GM19240 (cell line): Measurements from ENCODE around the gene UTP20.

ENCODE experiments used
- DNase-seq: peaks from one replicate; pipeline ENCODE4 v3.0.0; 2011; ENCODE audit warnings: low spot score; ENCODE audit not compliant: insufficient read length

UTP20 gene

DNA sequence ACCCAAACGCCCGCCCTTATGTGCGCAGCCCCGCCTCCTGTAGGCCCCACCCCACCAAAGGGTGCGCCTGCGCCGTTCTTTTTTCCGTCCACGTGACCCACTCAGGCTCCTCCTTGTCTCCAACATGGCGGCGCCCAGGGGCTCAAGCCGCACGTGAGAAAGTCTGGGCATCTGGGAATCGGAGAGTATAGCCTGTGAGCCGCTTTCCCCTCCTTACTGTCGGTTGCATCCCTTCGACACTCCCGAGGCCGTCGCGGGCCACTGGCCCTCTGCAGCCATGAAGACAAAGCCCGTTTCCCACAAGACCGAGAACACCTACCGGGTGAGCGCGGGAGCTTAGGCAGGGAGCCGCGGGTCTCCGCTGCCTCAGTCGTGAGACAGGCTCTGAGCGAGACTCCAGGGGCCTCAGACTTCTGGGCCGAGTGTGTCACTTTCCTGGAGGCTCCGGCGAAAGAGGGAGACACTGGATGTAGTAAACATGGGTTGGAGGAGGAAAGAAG lies at the start of gene UTP20:
UTP20 (plus strand) TSS at position 100 of the 500 bp plus-strand sequence; CDS start at position 278, 178 bp downstream.
- DNase-seq, result peak; percentile 50

DNA sequence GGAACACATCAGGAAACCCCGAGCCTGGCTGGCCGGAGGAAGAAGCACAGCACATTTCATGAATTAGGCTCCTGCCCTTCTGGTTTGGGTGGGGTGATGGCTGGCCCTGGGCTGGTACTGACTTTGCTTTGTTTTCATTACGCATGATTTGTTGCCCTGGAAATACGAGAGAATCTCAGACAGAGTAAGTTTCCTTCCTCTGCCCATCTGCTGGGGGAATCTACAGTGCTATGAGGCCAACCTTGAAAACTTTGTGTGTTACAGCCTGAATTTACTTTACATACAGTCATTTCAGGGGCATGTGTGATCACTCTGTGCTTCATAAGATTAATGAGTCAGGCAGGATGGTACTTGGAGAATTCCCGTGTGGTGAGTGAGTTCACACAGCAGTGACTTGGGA lies 49.4 kb upstream of the UTP20 start:
- DNase-seq, result no peak

DNA sequence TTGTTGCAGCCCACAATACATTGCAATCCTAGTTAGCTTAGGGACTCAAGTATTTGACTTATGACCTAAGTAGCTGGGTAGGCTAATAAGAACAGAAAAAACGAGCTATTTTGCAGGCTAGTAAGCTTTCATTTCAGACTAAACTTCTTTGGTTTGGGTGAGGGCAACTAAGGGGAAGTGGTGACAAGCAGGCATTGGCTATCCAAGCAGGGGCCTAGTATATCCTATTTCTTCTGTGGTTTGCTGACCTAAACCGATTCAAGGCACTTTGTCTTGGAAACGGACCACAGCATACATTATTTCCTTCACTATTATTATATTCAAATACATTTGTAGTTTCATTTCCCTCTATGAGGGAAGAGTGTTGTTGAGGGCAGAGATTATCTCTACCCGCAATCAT lies 48.3 kb upstream of the UTP20 start:
- no peak for DNase-seq

DNA sequence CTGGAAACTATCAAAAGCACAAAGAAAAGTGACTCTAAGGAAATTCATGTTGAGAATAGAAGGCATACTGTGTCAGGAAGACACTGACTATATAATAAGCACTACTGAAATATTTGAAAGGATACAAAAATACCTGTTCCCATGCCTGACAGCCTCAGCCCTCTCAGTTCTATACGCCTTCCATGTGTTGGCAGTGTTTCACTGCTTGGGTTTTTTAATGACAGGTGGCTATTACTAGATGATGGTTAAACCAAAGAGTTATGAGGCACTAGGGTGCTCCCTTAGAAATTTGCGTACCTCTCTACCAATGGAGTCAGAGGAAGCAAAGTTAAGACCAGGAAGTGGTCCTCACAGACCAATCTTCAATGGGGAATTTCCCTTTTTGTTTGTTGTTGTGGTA lies 44.2 kb upstream of the UTP20 start:
- DNase-seq, result no peak

DNA sequence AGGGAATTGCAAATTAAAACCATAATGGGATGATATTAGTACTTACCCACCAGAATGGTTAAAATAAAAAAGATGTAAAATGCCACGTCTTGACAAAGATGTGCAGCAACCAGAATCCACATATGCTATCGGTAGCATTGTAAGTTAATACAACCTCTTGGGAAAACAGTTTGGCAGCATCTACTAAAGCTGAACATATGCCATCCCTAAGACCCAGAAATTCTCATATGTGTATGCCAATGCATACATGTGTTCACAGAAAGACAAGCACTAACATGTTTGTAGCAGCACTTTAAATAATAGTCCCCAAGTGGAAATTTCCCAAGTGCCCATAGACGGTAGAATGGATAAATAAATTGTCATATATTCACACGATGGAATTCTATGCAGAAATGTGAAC lies 41.6 kb upstream of the UTP20 start:
- no peak for DNase-seq

DNA sequence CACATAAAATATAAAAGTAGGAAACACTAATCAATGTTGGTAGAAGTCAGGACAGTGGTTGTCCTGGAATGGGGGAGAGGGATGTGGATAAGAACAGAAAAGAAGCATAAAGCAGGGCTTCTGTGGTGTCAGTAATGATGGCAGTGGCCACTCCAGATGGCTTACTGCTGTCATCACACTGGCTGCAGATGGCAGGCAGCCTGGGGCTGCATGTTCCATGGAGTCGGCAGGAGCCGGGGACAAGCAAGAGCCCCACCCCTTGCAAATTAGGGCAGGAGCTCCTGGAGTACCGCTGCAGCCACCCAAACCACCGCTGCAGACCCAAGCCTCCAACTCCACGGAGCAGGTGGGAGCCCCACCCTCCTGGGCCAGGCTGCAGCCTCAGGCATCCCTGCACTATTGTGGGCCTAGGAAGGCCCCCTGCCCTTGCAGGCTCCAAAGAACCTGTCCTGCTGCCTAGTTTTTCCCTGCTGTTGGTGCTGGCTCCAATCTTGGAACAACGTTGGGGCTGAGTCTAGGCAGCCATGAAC lies 41.0 kb upstream of the UTP20 start:
- no peak for DNase-seq

DNA sequence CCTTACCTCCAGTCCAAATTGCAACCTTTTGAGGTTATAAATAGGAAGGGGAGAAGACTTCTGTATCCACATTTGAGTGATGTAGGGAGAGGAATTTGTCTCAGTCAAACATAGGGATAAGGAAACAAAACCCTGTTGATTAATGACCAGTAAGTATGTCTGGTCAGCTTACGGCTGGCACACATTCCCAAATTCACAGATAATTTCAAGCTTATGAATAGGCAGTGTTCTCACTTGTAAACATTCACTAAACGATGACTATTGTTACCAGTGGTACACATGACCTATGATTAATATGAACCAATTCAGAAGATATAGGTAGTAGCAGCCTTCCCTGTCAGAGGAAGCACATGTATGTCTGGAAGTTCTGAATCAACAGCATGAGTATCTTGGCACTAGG lies 36.8 kb upstream of the UTP20 start:
- no peak for DNase-seq

DNA sequence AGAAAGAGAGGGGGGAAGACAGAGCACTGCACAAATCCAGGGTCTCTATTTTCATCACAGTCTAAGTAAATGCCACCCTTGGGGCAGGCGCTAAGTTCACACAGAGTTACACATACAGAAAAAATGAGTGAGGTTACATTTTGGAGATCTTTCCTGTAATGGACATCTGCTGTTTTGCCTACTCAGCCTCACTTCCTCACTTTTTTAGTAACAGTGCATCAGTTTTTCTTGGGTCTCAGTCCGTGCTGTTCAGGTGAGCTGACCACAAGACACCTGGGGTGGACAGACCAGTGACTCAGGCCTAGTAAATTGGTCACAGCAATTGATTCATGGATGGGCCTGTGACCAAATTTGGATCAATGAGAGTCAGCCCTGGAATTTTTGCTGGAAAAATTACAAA lies 36.3 kb upstream of the UTP20 start:
- DNase-seq, result no peak

DNA sequence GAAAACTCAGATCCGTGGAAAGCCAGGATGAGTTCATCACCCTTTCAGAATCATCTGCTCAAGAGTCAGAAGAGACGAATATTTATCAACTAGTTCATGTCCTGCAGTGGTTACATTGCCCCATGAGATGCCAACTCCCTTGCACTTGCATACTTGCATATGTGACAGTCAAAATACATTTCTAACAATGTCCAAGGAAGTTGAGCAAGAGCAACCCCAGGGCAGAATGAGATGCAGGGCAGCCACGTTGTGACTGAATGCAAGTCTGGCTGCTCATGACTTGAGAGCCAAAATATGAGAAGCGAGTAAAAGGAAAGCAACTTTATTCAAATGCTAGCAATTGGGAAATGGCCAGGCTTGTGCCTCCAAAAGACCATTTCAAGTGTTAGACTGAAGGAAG lies 23.6 kb upstream of the UTP20 start:
- no peak for DNase-seq

DNA sequence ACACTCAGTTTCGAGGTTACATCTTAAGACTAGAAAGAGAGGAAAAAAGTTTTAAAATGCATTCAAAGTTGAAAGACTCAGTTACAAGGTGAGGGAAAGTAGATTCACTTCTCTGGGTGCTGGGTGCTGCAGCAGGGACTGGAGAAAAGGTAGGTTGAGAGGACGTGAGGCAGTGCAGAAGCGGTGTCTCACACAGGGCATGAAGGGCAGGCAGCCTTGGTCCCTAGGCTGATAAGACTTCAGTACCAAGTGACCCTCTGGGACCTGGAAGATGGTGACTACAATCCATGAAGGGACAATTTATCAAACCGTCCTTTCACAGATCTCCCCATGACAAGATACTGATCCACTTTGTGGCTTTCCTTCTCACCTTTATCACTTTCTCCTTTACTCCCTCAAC lies 22.5 kb upstream of the UTP20 start:
- DNase-seq, result no peak

DNA sequence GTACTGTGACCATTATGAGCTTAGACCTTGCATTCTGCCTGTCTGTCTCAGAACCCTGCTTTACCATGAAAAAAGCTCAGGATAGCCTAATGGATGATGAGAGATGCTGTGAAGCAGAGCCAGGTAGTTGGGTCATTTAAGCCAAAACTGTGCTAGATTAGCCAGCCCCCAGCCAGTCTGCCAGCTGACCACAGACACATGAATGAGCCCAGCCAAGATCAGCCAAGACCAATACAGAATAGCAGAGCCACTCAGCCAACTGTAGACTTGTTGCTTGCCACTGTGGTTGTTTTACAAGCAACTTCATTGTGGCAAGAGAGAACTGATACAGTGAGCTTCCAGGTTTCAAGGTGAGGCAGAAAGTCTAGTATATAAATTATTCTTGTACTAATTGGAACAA lies 12.8 kb upstream of the UTP20 start:
- no peak for DNase-seq

DNA sequence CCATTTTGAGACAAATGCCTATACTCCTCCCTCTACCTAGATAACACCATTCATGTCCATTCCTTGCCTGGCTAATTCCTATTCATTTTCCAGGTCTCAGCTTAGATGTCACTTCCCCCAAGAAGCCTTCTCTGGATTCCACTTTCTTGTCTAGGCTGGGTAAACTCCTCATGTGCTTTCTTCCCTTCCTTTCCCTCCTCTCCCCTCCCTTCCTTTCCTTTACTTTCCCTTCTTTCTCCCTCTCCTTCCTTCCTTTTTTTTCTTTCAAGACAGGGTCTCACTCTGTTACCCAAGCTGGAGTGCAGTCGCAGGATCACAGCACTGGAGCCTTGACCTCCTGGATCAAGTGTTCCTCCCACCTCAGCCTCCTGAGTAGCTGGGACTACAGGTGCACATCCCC lies 3.5 kb upstream of the UTP20 start:
- no peak for DNase-seq

DNA sequence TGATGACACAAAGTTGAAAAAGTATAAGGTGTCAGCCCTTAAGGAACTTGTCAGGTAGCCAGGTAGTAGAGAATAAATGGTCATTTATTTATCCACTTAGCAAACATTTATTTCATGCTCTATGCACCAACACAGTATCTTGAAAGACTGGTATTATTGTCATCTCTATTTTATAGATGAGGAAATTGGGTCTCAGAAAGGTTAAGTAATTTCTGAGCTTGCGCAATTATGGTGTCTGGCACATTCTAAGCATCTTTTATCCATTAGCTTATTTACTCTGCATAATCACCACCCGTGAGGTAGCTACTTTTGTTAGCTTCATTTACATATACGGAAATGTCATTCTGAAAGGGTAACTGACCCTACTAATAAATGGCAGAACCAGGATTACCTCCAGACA lies 2.5 kb upstream of the UTP20 start:
- DNase-seq, result no peak

DNA sequence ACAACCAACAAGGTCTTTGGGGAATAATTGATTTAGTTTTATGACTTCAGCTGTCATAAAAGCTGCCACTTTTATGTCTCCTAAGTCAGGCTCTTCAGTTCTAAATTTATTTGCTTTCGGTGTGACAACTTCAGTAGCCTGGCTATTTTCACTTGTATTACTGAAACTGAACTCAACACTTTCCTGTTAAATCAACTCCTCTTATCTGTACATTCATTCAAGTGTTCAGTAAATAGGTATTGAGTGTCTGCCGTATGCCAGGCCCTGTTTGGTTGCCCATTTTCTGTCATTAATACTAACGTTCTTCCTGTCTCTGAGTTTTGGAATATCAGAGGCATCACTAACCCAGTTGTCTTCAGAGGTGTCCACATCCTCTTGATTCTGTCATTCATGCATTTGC lies 7.5 kb downstream of the UTP20 start:
- DNase-seq, result no peak

DNA sequence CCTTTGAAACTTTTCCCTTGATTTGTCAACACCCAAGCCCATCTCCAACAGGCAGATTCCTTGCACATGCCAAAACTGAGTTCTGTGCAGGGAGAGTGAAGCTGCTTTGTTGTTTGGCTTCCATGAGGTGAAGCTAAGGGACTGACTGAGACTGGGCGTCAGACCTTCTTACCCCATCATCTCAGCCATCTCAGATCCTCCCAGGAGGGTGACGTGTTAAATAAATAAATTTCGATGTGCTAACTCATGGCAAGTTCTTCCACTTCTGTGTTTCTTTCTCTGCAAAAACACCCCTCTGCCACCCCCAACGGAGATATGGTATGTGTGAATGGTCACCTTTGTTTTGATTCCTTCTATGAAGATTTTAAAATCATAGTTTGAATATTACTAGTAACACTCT lies 17.8 kb downstream of the UTP20 start:
- no peak for DNase-seq

DNA sequence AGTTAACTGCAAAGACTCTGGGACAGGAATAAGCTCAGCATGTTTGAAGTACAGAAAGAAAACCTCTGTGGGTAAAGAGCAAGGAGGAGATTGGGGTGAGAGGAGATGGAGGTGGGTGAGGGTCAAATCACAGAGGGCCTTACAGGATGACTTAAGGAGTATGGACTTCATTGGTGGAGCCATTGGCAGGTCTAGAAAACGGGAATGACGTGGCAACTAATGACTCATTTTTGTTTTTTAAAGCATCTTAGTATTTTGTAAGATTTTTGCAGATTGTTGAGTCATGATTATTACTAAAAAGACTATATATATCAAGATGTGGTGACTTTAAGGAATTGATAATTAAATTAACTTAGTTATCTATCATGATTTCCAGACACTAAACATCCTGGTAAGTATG lies 18.5 kb downstream of the UTP20 start:
- DNase-seq, result no peak

DNA sequence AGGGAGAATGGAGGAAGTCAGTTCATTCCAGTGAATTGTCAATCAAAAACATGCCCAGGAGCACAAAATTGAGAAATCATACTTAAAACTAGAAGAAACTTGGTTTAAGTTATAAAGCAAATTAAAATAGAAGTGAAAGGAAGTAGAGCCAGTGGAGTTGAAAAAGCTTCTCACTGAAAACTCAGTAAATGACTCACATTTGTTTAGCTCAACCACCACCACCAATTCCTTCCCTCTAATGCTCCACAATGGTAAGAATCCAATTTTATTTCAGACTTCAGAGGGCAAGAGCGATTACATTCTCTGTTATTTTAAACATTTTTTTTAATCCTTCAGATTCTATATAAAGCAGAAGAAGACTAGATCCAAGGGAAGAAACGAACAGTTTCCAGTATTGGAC lies 19.4 kb downstream of the UTP20 start:
- no peak for DNase-seq

DNA sequence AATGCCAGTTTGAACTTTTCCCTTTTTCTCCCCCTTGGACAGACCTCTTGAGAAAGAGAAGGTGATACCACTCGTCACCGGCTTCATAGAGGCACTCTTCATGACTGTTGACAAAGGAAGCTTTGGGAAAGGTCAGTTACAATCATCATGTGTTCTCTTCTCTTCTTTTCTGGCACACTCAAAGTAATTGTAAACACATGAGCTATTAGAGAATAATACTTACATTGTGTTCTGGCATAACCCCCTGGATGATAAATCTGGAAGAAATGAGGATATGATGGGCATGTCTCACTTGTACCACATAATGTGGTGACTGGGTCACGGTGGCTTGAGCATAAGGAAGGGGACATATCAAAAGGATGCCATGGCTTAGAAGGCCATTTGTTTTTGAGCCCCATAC lies 20.0 kb downstream of the UTP20 start:
- no peak for DNase-seq

DNA sequence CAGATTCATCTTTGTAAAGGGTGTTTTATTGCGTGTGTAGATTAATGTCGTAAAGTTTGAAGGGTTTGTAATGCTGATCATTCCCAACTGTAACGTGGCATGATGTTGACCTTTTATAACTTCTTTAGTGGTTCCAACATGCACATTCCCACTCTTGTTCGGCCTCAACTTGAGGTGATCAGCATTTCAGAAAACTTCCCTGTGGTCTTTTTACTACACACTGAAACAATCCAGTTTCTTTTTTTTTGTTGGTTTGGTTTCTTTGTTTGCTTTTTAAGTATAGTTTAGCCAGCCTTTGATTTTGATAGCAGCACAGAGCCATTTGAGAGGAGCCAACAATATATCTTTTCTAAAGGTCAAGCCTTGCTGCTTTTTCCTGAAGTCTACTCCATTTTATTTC lies 22.8 kb downstream of the UTP20 start:
- DNase-seq, result no peak

DNA sequence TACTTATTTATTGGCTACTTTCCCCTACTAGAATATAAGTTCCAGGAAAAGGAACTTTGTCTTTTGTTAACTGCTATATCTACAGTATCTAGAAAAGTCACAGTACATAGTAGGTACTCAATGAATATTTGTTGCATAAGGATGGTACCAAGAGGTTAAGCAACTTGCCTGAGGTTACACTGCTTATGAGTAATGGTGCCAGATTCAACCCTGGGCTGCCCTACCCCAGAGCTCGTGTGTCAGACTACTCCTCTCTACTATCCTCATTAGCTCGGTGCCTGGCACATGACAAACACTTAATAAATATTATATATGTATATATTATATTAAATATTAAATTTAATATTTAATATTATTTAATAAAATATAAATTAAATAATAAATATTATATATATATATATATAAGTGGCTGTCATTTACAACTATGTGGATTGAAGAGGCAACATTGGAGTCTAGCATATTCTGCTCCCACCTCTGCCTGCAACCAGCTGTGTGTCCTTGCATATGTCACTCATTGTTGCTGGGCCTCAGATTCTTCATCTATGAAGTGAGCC lies 25.4 kb downstream of the UTP20 start:
- no peak for DNase-seq

DNA sequence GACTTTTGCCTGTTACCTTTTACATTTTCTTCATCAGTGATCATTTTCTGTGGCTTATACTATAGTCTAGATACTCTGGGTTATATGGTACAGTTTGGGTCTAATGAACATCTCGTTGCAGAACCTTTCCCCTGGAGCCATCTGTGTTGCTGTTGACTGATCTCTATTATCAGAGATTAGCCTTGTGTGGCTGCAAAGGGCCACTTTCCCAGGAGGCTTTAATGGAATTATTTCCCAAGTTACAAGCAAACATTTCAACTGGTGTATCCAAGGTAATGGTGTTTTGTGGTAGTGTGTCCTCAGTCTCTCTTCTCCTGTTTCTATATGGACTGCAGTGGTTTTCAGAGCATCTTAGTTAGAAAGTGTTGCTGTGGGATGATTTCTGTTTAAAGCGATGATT lies 25.9 kb downstream of the UTP20 start:
- no peak for DNase-seq

DNA sequence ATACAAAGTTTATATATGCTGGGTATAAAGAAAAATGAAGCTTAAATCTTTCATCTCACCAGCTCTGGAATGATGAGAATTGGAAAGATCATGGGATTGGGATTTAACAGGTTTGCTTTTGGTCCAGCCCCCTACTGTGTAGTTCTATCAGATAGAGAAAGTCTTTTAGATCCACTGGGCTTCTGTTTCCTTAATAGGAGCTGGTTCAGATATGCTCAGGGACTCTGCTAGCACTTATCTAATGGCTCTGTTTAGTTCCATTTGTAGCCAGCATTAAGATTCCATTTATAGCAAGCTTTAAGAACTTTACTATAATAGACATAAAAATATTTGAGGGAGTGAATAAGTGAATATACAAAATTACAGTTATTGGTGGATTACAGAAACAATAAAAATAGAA lies 42.6 kb downstream of the UTP20 start:
- DNase-seq, result no peak

DNA sequence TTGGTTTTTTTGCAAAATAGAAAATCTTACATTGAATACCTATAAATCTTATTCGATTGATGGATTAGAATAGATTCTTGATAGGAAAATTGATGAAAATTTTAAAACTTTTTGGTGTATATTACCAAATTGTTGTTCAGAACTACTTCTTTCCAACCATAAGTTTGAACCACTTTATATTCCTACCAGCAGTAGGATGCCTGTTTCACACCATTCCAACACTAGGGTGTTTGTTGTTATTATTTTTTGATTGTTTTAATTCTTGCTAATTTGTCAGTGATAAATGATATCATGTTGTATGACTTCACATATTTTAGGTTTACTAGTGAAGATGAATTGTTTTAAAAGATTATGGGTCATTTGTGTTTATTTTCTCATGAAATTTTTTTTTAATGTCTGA lies 43.4 kb downstream of the UTP20 start:
- no peak for DNase-seq

DNA sequence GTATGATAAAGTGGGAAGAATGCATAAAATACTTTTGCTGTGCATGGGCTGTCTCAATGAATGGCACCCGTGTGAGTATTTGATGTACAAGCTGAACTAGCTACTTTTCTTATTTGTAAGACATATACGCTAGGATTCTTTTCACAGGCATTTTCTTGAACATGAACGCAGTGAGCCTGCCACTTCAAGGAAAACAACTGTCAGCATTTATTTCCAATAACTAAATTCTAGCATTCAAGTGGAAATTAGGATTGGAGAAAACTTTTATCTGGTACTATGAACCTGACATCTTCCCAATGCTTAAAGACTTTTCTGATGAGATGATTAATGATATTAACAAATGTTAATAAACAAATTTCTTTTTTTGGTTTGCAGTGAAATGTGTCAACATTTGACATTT lies 45.7 kb downstream of the UTP20 start:
- no peak for DNase-seq
